NOMO-1 (cell line): ENCODE results near the gene ZNF879.

ENCODE experiments used
- DNase-seq, 2 experiments: peaks; one replicate each; lab custom pipeline; 2025; ENCODE audit not compliant: unreplicated experiment in 2 of 2; lab: John Stamatoyannopoulos, UW

The ZNF879 gene

GRCh38 chr5:179023528-179024189 lies at the start of gene ZNF879:
Gene ZNF879 (plus strand): TSS chr5:179023804. CDS start chr5:179025005, 1,201 bp downstream.
- DNase-seq: peak; percentile 72 to 73

- DNase-seq: no peak
These were observed 42.2 kb upstream of the ZNF879 start for GRCh38 chr5:178981381-178981780.

- DNase-seq: no peak
These were observed 40.7 kb upstream of the ZNF879 start for GRCh38 chr5:178982941-178983340.

- DNase-seq: no peak
These were observed 39.9 kb upstream of the ZNF879 start for GRCh38 chr5:178983728-178984127.

- no peak for DNase-seq
These were observed 39.2 kb upstream of the ZNF879 start for GRCh38 chr5:178984145-178985072.

GRCh38 chr5:178986326-178986960 lies 37.2 kb upstream of the ZNF879 start:
- no peak for DNase-seq

- no peak for DNase-seq
These were observed 35.0 kb upstream of the ZNF879 start for GRCh38 chr5:178988436-178989220.

- no peak for DNase-seq
These were observed 34.3 kb upstream of the ZNF879 start for GRCh38 chr5:178989311-178989710.

- no peak for DNase-seq
These were observed 33.1 kb upstream of the ZNF879 start for GRCh38 chr5:178990491-178990890.

GRCh38 chr5:178991190-178992145 lies 32.1 kb upstream of the ZNF879 start:
- no peak for DNase-seq

- DNase-seq: no peak
These were observed 31.2 kb upstream of the ZNF879 start for GRCh38 chr5:178992291-178992895.

- DNase-seq: no peak
These were observed 30.3 kb upstream of the ZNF879 start for GRCh38 chr5:178993236-178993765.

GRCh38 chr5:178993955-178994579 lies 29.5 kb upstream of the ZNF879 start:
- no peak for DNase-seq

- no peak for DNase-seq
These were observed 28.8 kb upstream of the ZNF879 start, which contains the start of gene GRM6 for GRCh38 chr5:178994580-178995340. Gene GRM6 (minus strand): TSS chr5:178995320. CDS start chr5:178994944, 376 bp downstream.

GRCh38 chr5:178995341-178995690 lies 28.3 kb upstream of the ZNF879 start:
- DNase-seq: no peak

- no peak for DNase-seq
These were observed 27.4 kb upstream of the ZNF879 start for GRCh38 chr5:178996156-178996555.

- no peak for DNase-seq
These were observed 26.4 kb upstream of the ZNF879 start for GRCh38 chr5:178997191-178997590.

GRCh38 chr5:178998441-178998840 lies 25.2 kb upstream of the ZNF879 start:
- no peak for DNase-seq
